Embryonic facial prominence (tissue), 1 donor: ENCODE results near the gene NT5C1B.

ENCODE experiments used
- DNase-seq: peaks from one replicate; pipeline ENCODE4 v3.0.0-alpha.2; 2016; ENCODE audit errors: extremely low spot score

Gene NT5C1B

GRCh38 chr2:18599509-18600254 lies 10.3 kb upstream of the NT5C1B start:
- DNase-seq: peak; percentile 43

- no peak for DNase-seq
Measured at GRCh38 chr2:18598848-18599484, 9.6 kb upstream of the NT5C1B start.

GRCh38 chr2:18597618-18598017 lies 8.2 kb upstream of the NT5C1B start:
- no peak for DNase-seq

GRCh38 chr2:18596993-18597392 lies 7.6 kb upstream of the NT5C1B start:
- no peak for DNase-seq

- no peak for DNase-seq
Measured at GRCh38 chr2:18593496-18593895, 4.1 kb upstream of the NT5C1B start.

- DNase-seq: no peak
Measured at GRCh38 chr2:18592372-18592771, 3.0 kb upstream of the NT5C1B start.

GRCh38 chr2:18588802-18589201 lies 567 bp downstream of the NT5C1B start:
- no peak for DNase-seq

- DNase-seq: no peak
Measured at GRCh38 chr2:18588049-18588448, 1.3 kb downstream of the NT5C1B start.

GRCh38 chr2:18585526-18585925 lies 3.8 kb downstream of the NT5C1B start:
- no peak for DNase-seq

GRCh38 chr2:18584608-18584954 lies 4.8 kb downstream of the NT5C1B start:
- no peak for DNase-seq

GRCh38 chr2:18583905-18584607 lies 5.3 kb downstream of the NT5C1B start:
- DNase-seq: no peak

- no peak for DNase-seq
Measured at GRCh38 chr2:18580606-18581005, 8.8 kb downstream of the NT5C1B start.

- DNase-seq: no peak
Measured at GRCh38 chr2:18578033-18578432, 11.3 kb downstream of the NT5C1B start.

- no peak for DNase-seq
Measured at GRCh38 chr2:18566145-18566769, 23.1 kb downstream of the NT5C1B start.

- no peak for DNase-seq
Measured at GRCh38 chr2:18560797-18561085, 28.6 kb downstream of the NT5C1B start.

- DNase-seq: peak; percentile 93
Measured at GRCh38 chr2:18560031-18560796, 29.2 kb downstream of the NT5C1B start, which contains the start of gene RDH14. TSS of gene RDH14 (minus strand) at chr2:18560653. CDS start at chr2:18560572, 81 bp downstream.

- DNase-seq: no peak
Measured at GRCh38 chr2:18559531-18560030, 29.8 kb downstream of the NT5C1B start.

GRCh38 chr2:18558458-18558857 lies 30.9 kb downstream of the NT5C1B start:
- no peak for DNase-seq

GRCh38 chr2:18557121-18557520 lies 32.2 kb downstream of the NT5C1B start:
- no peak for DNase-seq

GRCh38 chr2:18552351-18553077 lies 36.9 kb downstream of the NT5C1B start:
- DNase-seq: no peak

GRCh38 chr2:18551623-18552022 lies 37.7 kb downstream of the NT5C1B start:
- DNase-seq: no peak
